ENCODE results near the gene TMEM92.
"Not testable (repeated sequence)": the region's sequence is repeated elsewhere in the genome, so short reads cannot be mapped to it uniquely, and the experiment has no call there.

Gene TMEM92

GRCh38 chr17:50276588-50277356 lies 2.5 kb downstream of the TMEM92 start:
- DNase-seq, result no peak

DNA sequence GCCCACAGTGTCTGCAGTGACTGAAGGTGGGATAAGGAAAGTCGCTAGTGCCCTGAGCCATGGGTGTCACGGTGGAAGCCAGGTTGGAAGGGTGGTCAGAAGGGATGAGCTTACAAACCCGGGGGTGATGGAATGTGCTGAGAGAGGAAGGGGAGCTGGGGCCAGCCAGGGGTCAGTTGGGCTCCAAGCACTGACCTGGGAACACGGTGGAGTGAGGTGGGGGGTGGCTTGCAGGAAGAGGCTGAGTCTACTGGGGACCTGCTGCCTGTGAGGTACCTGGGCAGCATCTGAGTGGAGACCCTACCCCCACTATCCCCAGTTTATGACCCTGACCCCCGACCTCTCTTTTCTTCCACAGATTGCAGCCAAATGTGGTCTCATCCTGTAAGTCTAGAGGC lies 3.1 kb downstream of the TMEM92 start:
- no peak for DNase-seq

- DNase-seq, result no peak
These were observed 4.4 kb downstream of the TMEM92 start for GRCh38 chr17:50278526-50279180.

DNA sequence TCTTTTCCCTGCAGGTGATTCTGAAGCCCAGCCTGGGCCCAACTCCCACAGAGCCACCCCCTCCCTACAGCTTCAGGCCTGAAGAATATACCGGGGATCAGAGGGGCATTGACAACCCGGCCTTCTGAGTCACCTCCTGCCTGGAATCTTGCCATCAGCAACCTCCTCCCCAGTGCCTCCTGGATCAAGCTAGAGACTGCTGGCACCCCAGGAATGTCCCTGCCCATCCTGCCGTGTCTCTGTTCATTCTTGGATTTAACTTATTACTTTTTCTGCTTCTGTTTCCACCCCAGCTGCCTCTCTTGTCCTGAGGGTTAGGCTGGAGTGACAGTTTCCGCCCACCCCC lies 4.9 kb downstream of the TMEM92 start:
- DNase-seq, result no peak

GRCh38 chr17:50279639-50280038 lies 5.4 kb downstream of the TMEM92 start:
- no peak for DNase-seq

DNA sequence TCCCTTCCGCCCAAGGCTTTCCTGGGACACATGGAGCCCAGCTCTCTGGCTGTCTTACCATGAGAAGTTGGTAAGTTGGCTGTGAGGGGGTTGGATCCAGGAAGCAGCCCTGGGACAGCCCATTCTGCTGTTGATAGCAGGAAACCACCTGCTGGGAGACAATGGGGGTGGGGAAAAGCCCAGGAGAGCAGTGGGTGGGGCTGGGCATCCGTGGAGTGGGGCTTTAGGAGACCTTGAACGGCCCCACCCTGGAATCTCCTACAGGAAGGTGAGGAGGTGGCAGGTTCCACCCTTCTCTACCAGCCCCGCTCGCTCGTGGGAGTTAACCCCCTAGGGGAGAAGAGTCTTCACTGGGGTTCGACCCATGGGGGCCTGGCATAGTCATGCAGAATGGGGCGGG lies 5.8 kb downstream of the TMEM92 start:
- DNase-seq, result no peak

DNA sequence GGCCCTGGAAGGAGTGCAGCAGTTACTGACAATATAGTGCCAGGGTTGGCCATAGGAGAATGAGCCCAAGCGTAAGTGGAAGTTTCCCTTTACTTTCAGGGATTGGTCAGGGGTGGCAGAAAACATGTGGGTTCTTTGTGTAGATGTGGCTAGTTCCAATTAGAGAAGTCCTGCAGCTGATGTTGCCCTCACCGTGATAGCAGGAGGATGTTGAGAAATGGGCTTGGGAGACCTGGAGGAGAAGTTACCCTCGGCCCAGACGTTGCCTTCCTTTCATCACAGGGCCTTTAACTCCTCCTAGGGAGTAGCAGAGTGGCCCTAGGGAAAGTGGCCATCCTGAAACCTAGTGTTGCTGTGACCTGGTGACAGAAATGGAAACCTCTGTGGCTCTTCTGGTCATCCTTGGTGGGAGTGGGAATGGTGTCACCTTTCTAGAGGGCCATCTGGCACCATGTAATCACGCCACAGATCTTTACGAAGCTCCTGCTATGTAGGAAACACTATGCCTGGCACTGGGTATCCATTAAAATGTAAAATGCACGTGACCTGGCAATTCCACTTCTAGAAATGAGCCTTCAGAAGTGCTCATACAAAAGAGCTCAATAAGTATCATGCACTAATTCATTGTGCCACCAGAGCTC lies 6.7 kb downstream of the TMEM92 start:
- no peak for DNase-seq

DNA sequence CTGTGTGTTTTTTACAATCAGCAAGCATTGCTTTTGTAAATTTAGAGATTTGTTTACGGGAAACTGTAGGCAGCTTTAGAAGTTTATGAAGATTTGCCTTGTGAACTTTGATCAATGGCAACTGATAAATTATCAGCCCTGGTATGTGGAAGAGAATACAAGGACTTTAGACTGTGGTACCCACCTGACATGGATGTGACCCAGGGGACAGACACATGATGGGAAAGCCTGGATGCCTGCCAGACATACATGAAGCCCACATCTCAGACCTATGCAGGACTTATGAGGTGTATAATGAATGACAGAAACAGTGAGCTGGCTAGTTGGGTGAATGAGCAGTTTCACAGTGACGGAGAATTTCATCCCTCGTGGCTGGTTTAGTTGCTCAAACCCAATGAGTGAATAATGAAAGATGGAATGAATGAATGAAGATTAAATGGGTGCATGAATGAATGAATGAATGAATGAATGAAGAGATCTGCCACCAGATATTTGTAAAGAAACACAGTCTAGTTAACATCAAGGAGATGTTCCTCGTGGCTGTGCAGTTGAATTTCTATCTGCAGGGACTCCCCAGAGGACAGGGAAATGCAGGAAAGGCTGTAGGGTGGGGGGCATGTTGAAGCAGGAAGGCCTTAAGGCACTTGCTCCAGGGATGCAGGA lies 7.6 kb downstream of the TMEM92 start:
- no peak for DNase-seq

DNA sequence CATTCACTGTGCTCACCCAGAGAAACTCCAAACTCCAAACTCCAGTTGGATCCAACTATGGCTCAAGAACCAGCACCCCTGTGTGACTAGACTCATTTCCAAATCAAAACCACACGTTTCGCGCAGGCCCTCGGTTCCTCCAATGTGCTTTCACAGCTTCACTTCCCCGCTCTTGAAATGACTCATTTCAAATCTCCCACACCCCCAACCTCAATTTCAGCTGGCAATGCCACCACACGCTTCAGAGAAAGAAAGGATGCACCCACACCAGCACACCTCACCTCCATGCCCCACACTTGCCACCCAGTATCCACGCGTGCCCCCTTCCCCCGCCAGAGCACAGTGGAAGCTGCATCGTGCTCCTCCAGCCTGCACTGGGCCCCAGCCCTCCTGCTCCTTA lies 9.0 kb downstream of the TMEM92 start:
- DNase-seq, result no peak

- no peak for DNase-seq
These were observed 9.4 kb downstream of the TMEM92 start for GRCh38 chr17:50283714-50284113.

GRCh38 chr17:50285941-50286340 lies 11.7 kb downstream of the TMEM92 start:
- no peak for DNase-seq

DNA sequence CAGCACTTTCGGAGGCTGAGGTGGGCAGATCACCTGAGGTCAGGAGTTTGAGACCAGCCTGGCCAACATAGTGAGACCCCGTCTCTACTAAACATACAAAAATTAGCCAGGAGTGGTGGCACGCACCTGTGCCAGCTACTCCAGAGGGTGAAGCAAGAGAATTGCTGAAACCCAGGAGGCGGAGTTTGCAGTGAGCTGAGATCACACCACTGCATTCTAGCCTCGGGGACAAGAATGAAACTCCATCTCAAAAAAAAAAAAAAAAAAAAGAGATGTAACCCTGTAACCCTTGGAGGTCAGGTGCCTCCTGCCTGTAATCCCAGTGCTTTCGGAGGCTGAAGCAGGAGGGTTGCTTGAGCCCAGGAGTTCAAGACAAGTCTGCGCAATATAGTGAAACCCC lies 13.0 kb downstream of the TMEM92 start:
- DNase-seq, result not testable (repeated sequence)

DNA sequence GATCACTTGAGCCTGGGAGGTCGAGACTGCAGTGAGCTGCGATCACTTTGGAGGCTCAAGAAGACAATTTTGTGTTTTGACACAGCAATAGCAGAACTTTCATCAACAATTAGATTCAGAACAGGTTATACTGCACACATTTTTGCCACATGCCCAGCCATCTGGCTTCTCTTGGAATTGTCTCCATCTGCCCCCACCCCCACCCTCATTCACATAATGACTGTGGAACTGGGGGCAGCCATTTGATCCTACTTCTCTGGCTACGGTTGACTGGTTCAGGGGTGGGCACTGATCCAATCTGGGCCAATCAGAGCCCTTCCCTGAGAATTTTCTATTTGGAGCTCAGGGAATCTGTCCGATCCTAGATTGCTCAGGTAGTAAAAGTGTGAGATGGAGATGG lies 14.0 kb downstream of the TMEM92 start:
- no peak for DNase-seq

GRCh38 chr17:50289278-50289677 lies 15.0 kb downstream of the TMEM92 start:
- peak; percentile 81 for DNase-seq

GRCh38 chr17:50289991-50290702 lies 15.9 kb downstream of the TMEM92 start:
- peak; percentile 99 for DNase-seq

DNA sequence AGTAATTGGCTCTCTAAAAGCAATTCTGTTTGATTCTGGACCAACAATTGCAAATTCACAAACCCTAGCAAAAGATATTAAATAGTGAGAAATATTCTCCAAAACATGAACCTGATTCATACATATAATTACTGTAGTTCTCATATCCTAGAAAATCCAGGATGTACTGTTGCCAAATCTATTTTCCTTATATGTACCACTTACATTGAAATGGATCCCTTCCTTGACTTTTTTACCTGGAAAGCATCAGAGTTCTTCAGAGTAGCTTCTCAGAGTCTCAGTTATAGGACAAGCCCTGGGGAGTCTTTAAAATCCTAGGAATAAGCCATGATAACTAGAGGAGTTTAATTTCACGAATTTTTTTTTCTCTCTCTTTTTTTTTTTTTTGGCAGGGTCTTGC lies 16.7 kb downstream of the TMEM92 start:
- DNase-seq, result no peak

DNA sequence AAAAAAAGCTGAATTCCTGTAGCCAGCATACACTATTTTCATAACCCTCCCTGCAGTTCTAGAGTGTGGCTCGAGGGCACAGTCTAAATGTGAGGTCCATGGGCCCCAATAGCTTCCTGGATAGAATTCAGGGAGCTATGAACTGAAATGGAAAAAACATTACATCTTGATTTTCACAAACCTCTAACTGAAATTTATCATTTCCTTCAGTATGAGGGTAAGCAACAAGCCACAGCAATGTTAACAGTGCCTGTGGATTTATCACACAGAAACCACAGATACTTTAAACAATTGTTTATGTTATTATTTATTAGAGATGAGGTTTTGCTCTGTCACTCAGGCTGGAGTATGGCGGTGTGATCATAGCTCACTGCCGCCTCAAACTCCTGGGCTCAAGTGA lies 18.2 kb downstream of the TMEM92 start:
- no peak for DNase-seq

GRCh38 chr17:50295021-50295420 lies 20.8 kb downstream of the TMEM92 start:
- DNase-seq, result no peak

DNA sequence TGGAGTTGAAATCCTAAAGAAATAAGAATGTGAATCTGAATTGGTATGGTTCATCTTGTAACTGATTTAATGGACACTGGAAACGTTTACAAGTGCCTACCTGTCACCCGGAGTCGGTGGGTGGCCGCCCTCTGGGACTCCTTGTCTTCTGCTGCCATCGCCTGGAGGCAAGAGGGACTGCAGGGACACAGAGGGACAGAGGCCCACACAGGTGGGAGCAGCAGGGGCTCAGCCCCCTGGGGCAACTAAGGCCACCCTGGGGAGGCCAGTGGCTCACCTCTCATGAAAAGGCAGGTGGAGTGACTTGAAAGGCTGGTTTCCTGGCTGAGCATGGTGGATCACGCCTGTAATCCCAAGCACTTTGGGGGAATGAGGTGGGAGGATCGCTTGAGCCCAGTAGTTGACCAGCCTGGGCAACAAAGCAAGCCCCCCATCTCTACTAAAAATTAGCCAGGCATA lies 23.2 kb downstream of the TMEM92 start:
- peak; percentile 36 for DNase-seq

- DNase-seq, result no peak
These were observed 23.8 kb downstream of the TMEM92 start for GRCh38 chr17:50298018-50298417.

DNA sequence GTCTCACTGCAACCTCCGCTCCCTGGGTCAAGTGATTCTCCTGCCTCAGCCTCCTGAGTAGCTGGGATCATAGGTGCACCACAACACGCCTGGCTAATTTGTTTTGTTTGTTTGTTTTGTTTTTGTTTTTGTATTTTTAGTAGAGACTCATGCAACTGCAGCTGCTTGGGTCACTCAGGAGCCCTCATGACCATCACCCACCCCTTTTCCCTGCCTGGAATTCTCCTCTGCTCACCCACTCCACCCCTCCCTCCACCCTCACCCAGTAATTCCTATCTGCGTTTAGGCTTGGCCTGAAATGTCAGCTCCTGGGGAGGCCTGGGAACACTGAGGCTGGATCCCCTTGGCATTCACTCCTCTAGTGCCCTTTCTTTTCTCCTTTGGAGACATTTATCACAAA lies 25.5 kb downstream of the TMEM92 start:
- DNase-seq, result no peak

- DNase-seq, result not testable (repeated sequence)
These were observed 26.6 kb downstream of the TMEM92 start for GRCh38 chr17:50300824-50301223.
